GM12892 (cell line): ENCODE data around the gene ABLIM1.

Experiments used
- DNase-seq: peaks from one replicate; pipeline ENCODE4 v3.0.0; 2011; ENCODE audit not compliant: insufficient read length
- FAIRE-seq: peaks from 2 replicates; lab custom pipeline; 2011; peaks lifted over from hg19 to GRCh38; lab: Jason Lieb, UNC
- POLR2A ChIP-seq: IDR thresholded peaks from 2 replicates; pipeline ENCODE4 v1.6.1; 2011; ENCODE audit warnings: low read depth, low read length, control low read depth
- POLR2AphosphoS5 ChIP-seq: IDR thresholded peaks from 2 replicates; pipeline ENCODE4 v1.6.1; 2011; ENCODE audit warnings: low read depth, low read length, control low read depth
- TAF1 ChIP-seq: IDR thresholded peaks from 2 replicates; pipeline ENCODE4 v1.6.1; 2011; ENCODE audit warnings: low read depth, mild to moderate bottlenecking, control low read depth, low read length, borderline replicate concordance

ABLIM1 gene

GRCh38 chr10:114609518-114610426 is 48.3 kb downstream of the ABLIM1 start:
- no peak for FAIRE-seq
- DNase-seq: no peak
- TF ChIP-seq POLR2A (no peak), TAF1 (no peak), POLR2AphosphoS5 (no peak)

GRCh38 chr10:114607358-114607998 is 50.6 kb downstream of the ABLIM1 start:
- TF ChIP-seq POLR2A (no peak), POLR2AphosphoS5 (no peak)
- FAIRE-seq (no peak), DNase-seq (no peak)

- DNase-seq (no peak), FAIRE-seq (no peak)
- TF ChIP-seq POLR2AphosphoS5: no peak
Measured at GRCh38 chr10:114605155-114605797, 52.8 kb downstream of the ABLIM1 start.

GRCh38 chr10:114604357-114605130 is 53.5 kb downstream of the ABLIM1 start:
- FAIRE-seq (no peak), DNase-seq (no peak)
- TF ChIP-seq POLR2A (no peak), POLR2AphosphoS5 (no peak), TAF1 (no peak)

GRCh38 chr10:114603948-114604347 is 54.1 kb downstream of the ABLIM1 start:
- TF ChIP-seq POLR2A (no peak), POLR2AphosphoS5 (no peak), TAF1 (no peak)
- no peak for DNase-seq
- no peak for FAIRE-seq

- DNase-seq (no peak), FAIRE-seq (no peak)
- TF ChIP-seq POLR2AphosphoS5 (no peak), POLR2A (no peak), TAF1 (no peak)
Measured at GRCh38 chr10:114603303-114603702, 54.8 kb downstream of the ABLIM1 start.

GRCh38 chr10:114600057-114600456 is 58.0 kb downstream of the ABLIM1 start:
- FAIRE-seq (no peak), DNase-seq (no peak)
- TF ChIP-seq POLR2A: no peak

- DNase-seq: no peak
- no peak for FAIRE-seq
- TF ChIP-seq TAF1 (no peak), POLR2AphosphoS5 (no peak), POLR2A (no peak)
Measured at GRCh38 chr10:114596793-114597192, 61.3 kb downstream of the ABLIM1 start.

GRCh38 chr10:114593816-114594468 is 64.1 kb downstream of the ABLIM1 start:
- TF ChIP-seq TAF1 (no peak), POLR2A (no peak), POLR2AphosphoS5 (no peak)
- FAIRE-seq: no peak

GRCh38 chr10:114593240-114593792 is 64.8 kb downstream of the ABLIM1 start:
- no peak for DNase-seq
- TF ChIP-seq TAF1: no peak
- TF ChIP-seq POLR2A: no peak
- no peak for TF ChIP-seq POLR2AphosphoS5
- FAIRE-seq: no peak

More at GRCh38 chr10:114593816-114594468, 64.1 kb downstream of the ABLIM1 start:
- no peak for DNase-seq
